ENCODE measurements around the gene LRCH3. TPM values are rescaled to one million over a fixed set of nuclear protein-coding genes. Genes with fewer than 3 reads are reported as not detected.

Gene LRCH3
- total RNA-seq, 1 donor from 2014 or later, result 42.1 TPM

DNA sequence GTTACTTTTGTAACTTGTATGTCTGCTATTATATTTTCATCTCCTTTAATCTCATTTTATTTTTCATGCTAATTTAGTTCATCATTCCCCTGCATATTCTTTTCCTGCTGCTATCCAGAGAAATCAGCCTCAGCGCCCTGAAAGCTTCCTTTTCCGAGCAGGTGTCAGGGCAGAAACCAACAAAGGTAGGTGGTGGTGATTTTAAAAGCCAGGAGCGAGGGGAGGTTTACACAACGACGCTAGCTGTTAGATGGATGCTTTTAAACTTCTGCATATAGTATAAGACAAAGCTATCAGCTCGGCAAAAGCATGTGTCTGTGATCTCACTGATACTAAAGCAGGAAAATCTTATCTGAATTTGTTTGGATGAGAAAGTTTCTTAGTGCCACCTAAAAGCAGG, 75.0 kb downstream of the LRCH3 start:
- Histone ChIP-seq H2AFZ (ENCODE audit: low read depth, low read length) (no peak overlapping the region), H3K27me3 (ENCODE audit: insufficient read depth, low read length) (no peaks in the 10 kb centered on the region), H3K9ac (ENCODE audit: low read length) (no peak overlapping the region), H3K9me3 (ENCODE audit: insufficient read depth, low read depth, low read length) (no peaks in the 10 kb centered on the region), H3K4me3 (ENCODE audit: insufficient read depth, low read depth, low read length) (no peak overlapping the region), H3K4me2 (ENCODE audit: low read length) (no peak overlapping the region), H4K20me1 (ENCODE audit: insufficient read depth, low read length) (no peaks in the 10 kb centered on the region), H3K79me2 (ENCODE audit: insufficient read depth, low read length) (no peaks in the 10 kb centered on the region), H3K4me1 (ENCODE audit: insufficient read depth, low read length) (no peaks in the 10 kb centered on the region), H3K36me3 (ENCODE audit: insufficient read depth, low read length) (peaks cover 13% of the 10 kb centered on the region), H3K27ac (ENCODE audit: low read depth, low read length) (no peak overlapping the region)
- no peak overlapping the region for H3K27ac Mint-ChIP-seq (ENCODE audit: unreplicated experiment)
- no peaks in the 10 kb centered on the region for H3K4me1 Mint-ChIP-seq (ENCODE audit: low read depth, unreplicated experiment)
- H3K4me3 Mint-ChIP-seq (ENCODE audit: unreplicated experiment), result no peak overlapping the region
- TF ChIP-seq, protein P1, sequence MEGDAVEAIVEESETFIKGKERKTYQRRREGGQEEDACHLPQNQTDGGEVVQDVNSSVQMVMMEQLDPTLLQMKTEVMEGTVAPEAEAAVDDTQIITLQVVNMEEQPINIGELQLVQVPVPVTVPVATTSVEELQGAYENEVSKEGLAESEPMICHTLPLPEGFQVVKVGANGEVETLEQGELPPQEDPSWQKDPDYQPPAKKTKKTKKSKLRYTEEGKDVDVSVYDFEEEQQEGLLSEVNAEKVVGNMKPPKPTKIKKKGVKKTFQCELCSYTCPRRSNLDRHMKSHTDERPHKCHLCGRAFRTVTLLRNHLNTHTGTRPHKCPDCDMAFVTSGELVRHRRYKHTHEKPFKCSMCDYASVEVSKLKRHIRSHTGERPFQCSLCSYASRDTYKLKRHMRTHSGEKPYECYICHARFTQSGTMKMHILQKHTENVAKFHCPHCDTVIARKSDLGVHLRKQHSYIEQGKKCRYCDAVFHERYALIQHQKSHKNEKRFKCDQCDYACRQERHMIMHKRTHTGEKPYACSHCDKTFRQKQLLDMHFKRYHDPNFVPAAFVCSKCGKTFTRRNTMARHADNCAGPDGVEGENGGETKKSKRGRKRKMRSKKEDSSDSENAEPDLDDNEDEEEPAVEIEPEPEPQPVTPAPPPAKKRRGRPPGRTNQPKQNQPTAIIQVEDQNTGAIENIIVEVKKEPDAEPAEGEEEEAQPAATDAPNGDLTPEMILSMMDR (IDR thresholded peaks at IDR 0.05; ENCODE audit: insufficient read depth, low read depth, low read length), result no peak
- TF ChIP-seq EZH2 (IDR thresholded peaks at IDR 0.05; ENCODE audit: insufficient read depth, low read length), result no peak
- peaks cover 10% of the 10 kb centered on the region for H3K36me3 Mint-ChIP-seq (ENCODE audit: low read depth, unreplicated experiment)
- FAIRE-seq (no peak), DNase-seq (ENCODE audit: low read depth) (no peak)
- H3K27me3 Mint-ChIP-seq (ENCODE audit: low read depth, unreplicated experiment), result no peaks in the 10 kb centered on the region
- no peaks in the 10 kb centered on the region for H3K9me3 Mint-ChIP-seq (ENCODE audit: unreplicated experiment)

DNA sequence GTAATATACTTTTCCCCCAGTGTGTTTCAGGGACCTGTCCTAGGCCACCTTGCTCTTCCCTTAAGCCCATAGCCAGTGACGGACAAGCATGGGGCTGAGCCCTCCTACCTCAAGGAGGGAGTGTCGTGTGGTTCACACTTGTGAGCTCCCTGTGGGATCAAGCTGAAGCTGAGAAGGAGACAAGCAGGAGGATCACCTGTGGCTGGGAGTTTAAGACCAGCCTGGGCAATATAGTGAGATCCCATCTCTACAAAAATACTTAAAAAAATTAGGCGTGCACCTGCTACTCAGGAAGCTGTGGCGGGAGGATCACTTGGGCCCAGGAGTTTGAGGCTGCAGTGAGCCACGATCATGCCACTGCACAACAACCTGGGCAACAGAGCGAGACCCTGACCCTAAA, 82.3 kb downstream of the LRCH3 start:
- H3K9me3 Mint-ChIP-seq (ENCODE audit: unreplicated experiment), result no peaks in the 10 kb centered on the region
- TF ChIP-seq, protein P1 (IDR thresholded peaks at IDR 0.05; ENCODE audit: insufficient read depth, low read depth, low read length), result no peak
- no peak for TF ChIP-seq EZH2 (IDR thresholded peaks at IDR 0.05; ENCODE audit: insufficient read depth, low read length)
- Histone ChIP-seq H3K9ac (ENCODE audit: low read length) (no peak overlapping the region), H3K9me3 (ENCODE audit: insufficient read depth, low read depth, low read length) (no peaks in the 10 kb centered on the region), H4K20me1 (ENCODE audit: insufficient read depth, low read length) (no peaks in the 10 kb centered on the region), H3K4me3 (ENCODE audit: insufficient read depth, low read depth, low read length) (no peak overlapping the region), H3K27ac (ENCODE audit: low read depth, low read length) (no peak overlapping the region), H2AFZ (ENCODE audit: low read depth, low read length) (no peak overlapping the region), H3K4me2 (ENCODE audit: low read length) (no peak overlapping the region), H3K27me3 (ENCODE audit: insufficient read depth, low read length) (no peaks in the 10 kb centered on the region), H3K4me1 (ENCODE audit: insufficient read depth, low read length) (no peaks in the 10 kb centered on the region), H3K36me3 (ENCODE audit: insufficient read depth, low read length) (peaks cover 10% of the 10 kb centered on the region), H3K79me2 (ENCODE audit: insufficient read depth, low read length) (no peaks in the 10 kb centered on the region)
- no peak overlapping the region for H3K4me3 Mint-ChIP-seq (ENCODE audit: unreplicated experiment)
- FAIRE-seq (no peak), DNase-seq (ENCODE audit: low read depth) (no peak)
- no peak overlapping the region for H3K27ac Mint-ChIP-seq (ENCODE audit: unreplicated experiment)
- no peaks in the 10 kb centered on the region for H3K27me3 Mint-ChIP-seq (ENCODE audit: low read depth, unreplicated experiment)
- H3K36me3 Mint-ChIP-seq (ENCODE audit: low read depth, unreplicated experiment), result peaks cover 26% of the 10 kb centered on the region
- H3K4me1 Mint-ChIP-seq (ENCODE audit: low read depth, unreplicated experiment), result peaks cover 5% of the 10 kb centered on the region

DNA sequence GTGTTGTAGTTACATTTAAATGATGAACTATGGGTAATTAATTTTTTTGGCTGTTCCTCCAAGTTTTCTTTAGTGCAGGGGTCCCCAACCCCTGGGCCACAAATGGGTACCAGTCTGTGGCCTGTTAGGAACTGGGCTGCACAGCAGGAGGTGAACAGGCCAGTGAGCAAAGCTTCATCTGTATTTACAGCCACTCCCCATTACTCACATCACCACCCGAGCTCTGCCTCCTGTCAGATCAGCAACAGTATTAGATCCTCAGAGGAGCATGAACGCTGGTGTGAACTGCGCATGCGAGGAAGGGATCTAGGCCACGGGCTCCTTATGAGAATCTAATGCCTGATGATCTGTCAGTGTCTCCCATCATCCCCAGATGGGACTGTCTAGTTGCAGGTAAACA, 83.0 kb downstream of the LRCH3 start:
- H3K4me2 ChIP-seq (ENCODE audit: low read length), result no peak overlapping the region
- no peak overlapping the region for H3K4me3 ChIP-seq (ENCODE audit: insufficient read depth, low read depth, low read length)
- DNase-seq (ENCODE audit: low read depth), result no peak
- no peak overlapping the region for H3K27ac ChIP-seq (ENCODE audit: low read depth, low read length)
- H3K4me3 Mint-ChIP-seq (ENCODE audit: unreplicated experiment), result no peak overlapping the region
- no peak for TF ChIP-seq EZH2 (IDR thresholded peaks at IDR 0.05; ENCODE audit: insufficient read depth, low read length)
- TF ChIP-seq, protein P1 (IDR thresholded peaks at IDR 0.05; ENCODE audit: insufficient read depth, low read depth, low read length), result no peak
- H3K27me3 Mint-ChIP-seq (ENCODE audit: low read depth, unreplicated experiment), result no peaks in the 10 kb centered on the region
- H3K4me1 Mint-ChIP-seq (ENCODE audit: low read depth, unreplicated experiment), result peaks cover 11% of the 10 kb centered on the region
- no peaks in the 10 kb centered on the region for H3K79me2 ChIP-seq (ENCODE audit: insufficient read depth, low read length)
- no peak overlapping the region for H3K9ac ChIP-seq (ENCODE audit: low read length)
- H3K9me3 ChIP-seq (ENCODE audit: insufficient read depth, low read depth, low read length), result no peaks in the 10 kb centered on the region
- peaks cover 10% of the 10 kb centered on the region for H3K36me3 ChIP-seq (ENCODE audit: insufficient read depth, low read length)
- H4K20me1 ChIP-seq (ENCODE audit: insufficient read depth, low read length), result no peaks in the 10 kb centered on the region
- no peaks in the 10 kb centered on the region for H3K9me3 Mint-ChIP-seq (ENCODE audit: unreplicated experiment)
- no peak overlapping the region for H2AFZ ChIP-seq (ENCODE audit: low read depth, low read length)
- H3K4me1 ChIP-seq (ENCODE audit: insufficient read depth, low read length), result no peaks in the 10 kb centered on the region
- no peak for FAIRE-seq
- no peaks in the 10 kb centered on the region for H3K27me3 ChIP-seq (ENCODE audit: insufficient read depth, low read length)
- H3K36me3 Mint-ChIP-seq (ENCODE audit: low read depth, unreplicated experiment), result peaks cover 23% of the 10 kb centered on the region
- no peak overlapping the region for H3K27ac Mint-ChIP-seq (ENCODE audit: unreplicated experiment)
